Activated naive CD4-positive, alpha-beta T cell treated with anti-CD3 and anti-CD28 coated beads, Interleukin-2, amount 50 U/mL, for 24 hours (primary cell): ENCODE results near the gene FAM53B.

Source experiments
- H3K27ac Mint-ChIP-seq: one replicate; pipeline ENCODE4 v1.8.0; 2021; ENCODE audit warnings: mild to moderate bottlenecking, mixed read lengths
- H3K27me3 Mint-ChIP-seq: one replicate; pipeline ENCODE4 v1.8.0; 2021; ENCODE audit warnings: mixed read lengths
- H3K36me3 Mint-ChIP-seq: one replicate; pipeline ENCODE4 v1.8.0; 2021; ENCODE audit warnings: mixed read lengths
- H3K4me1 Mint-ChIP-seq: one replicate; pipeline ENCODE4 v1.8.0; 2021; ENCODE audit warnings: mixed read lengths
- H3K4me3 Mint-ChIP-seq: one replicate; pipeline ENCODE4 v1.8.0; 2021; ENCODE audit warnings: mild to moderate bottlenecking, mixed read lengths
- H3K9me3 Mint-ChIP-seq: one replicate; pipeline ENCODE4 v1.8.0; 2021; ENCODE audit warnings: mixed read lengths

Gene FAM53B

DNA sequence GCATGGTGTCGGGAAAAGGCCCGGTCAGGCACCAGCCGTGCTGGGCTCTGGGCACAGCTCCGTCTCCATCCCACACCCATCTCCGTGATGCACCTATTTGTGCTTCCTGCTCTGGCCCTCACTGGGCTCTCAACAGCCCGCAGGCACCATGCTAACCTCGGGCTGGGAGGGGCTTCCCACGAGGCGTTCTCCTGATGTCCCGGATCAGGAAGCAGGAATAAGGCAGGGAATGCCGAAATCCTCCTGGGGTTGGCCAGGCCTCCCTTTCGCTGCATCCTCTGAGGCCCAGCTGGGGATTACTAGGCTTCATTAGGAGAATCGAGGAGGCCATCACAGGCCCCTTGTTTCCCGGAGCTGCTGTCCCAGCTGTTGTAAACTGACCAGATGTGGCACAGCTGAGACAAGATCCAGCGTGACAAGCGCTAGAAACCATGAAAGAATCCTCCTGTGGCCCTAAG, 72.0 kb downstream of the FAM53B start:
- no peak overlapping the region for H3K27ac Mint-ChIP-seq
- H3K4me1 Mint-ChIP-seq: peaks cover 93% of the 10 kb centered on the region
- peaks cover 2% of the 10 kb centered on the region for H3K36me3 Mint-ChIP-seq
- no peaks in the 10 kb centered on the region for H3K9me3 Mint-ChIP-seq
- no peaks in the 10 kb centered on the region for H3K27me3 Mint-ChIP-seq
- peak overlapping the region; percentile 19 for H3K4me3 Mint-ChIP-seq

DNA sequence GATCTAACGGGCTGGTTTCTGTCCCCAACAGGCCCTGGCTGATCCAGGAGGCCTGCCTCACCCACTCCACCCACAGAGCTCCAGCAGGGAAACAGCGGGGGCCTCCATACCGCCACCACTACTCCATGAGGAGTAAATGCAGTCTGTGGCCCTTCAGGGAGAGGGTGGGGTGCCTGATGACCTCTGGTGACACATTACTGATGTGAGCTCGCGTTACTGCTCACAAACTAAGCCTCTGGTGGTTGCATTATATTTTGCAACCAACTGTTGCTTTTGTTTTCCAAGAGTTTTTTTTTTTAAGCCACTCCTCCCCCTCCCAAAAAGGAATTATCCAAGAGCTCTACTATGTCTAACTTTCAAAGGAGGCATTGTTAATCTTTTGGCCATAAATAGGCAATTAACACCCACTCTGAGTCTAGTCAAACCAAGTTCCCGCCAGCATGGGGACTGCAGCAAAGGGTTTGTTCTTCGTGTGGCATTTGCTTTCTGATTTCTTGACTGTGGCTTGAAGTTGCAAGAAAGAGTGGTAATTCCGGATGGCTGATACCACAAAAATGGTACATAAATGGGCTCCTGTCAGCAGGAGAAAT, 72.6 kb downstream of the FAM53B start:
- H3K4me3 Mint-ChIP-seq: peak overlapping the region; percentile 49
- H3K4me1 Mint-ChIP-seq: peaks cover 87% of the 10 kb centered on the region
- no peaks in the 10 kb centered on the region for H3K9me3 Mint-ChIP-seq
- H3K36me3 Mint-ChIP-seq: peaks cover 2% of the 10 kb centered on the region
- peak overlapping the region; percentile 89 for H3K27ac Mint-ChIP-seq
- H3K27me3 Mint-ChIP-seq: no peaks in the 10 kb centered on the region

DNA sequence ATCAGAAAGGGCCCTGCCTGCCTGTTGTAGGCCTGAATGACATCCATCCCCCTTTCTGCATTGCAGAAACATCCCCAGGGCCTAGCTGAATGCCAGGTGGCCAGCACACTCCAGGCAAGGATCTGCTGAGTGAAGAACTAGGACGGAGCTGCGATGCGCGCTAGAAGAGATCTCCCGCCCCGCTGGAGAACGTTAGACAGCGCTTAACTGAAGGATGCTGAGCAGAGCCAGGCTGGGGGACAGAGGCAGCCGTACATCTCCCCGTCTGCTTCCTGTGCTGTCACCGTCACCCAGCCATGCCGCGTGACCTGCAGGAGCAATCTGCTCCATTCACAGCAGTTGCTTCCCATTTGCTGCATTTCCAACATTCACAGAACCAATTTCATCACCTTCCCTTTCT, 73.3 kb downstream of the FAM53B start:
- H3K9me3 Mint-ChIP-seq: no peaks in the 10 kb centered on the region
- H3K36me3 Mint-ChIP-seq: peaks cover 2% of the 10 kb centered on the region
- H3K4me3 Mint-ChIP-seq: peak overlapping the region; percentile 49
- H3K27ac Mint-ChIP-seq: peak overlapping the region; percentile 89
- peaks cover 79% of the 10 kb centered on the region for H3K4me1 Mint-ChIP-seq
- no peaks in the 10 kb centered on the region for H3K27me3 Mint-ChIP-seq

DNA sequence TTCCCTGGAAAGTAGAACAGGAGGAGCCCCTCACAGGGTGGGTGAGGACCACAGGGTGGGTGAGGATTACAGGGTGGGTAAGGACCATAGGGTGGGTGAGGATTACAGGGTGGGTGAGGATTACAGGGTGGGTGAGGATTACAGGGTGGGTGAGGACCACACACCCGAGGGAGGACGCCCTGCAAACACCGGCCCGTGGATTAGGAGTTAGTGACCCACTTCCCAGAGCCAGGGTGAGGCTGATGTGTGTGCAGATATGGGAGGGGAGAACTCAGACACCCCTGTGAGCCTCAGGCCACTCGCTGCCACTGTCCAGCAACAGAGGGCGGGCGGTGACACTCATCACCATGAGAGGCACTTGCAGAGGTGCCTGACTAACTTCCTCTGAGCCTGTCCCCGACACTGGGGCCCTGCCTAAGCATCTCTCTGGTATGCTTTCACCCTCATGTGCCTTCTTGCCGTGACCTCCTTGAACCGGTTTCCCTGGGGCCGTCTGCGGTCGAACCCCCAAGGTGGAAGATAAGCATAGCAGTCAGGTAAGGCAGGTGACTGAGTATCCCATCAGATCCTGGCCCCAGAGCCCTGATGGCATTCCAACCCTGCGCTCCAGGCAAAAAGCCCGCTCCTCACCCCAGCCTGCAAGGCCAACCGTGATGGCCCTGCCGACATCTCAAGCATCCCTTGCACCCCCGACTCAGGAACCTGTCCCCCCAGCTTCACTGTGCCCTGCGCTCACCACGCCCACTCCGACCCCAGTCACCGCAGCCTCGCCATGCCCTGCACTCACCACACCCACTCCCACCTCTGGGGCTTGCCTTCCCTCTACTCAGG, 74.1 kb downstream of the FAM53B start:
- H3K27ac Mint-ChIP-seq: peak overlapping the region; percentile 89
- H3K4me1 Mint-ChIP-seq: peaks cover 77% of the 10 kb centered on the region
- H3K4me3 Mint-ChIP-seq: peak overlapping the region; percentile 49
- peaks cover 2% of the 10 kb centered on the region for H3K36me3 Mint-ChIP-seq
- no peaks in the 10 kb centered on the region for H3K27me3 Mint-ChIP-seq
- no peaks in the 10 kb centered on the region for H3K9me3 Mint-ChIP-seq

DNA sequence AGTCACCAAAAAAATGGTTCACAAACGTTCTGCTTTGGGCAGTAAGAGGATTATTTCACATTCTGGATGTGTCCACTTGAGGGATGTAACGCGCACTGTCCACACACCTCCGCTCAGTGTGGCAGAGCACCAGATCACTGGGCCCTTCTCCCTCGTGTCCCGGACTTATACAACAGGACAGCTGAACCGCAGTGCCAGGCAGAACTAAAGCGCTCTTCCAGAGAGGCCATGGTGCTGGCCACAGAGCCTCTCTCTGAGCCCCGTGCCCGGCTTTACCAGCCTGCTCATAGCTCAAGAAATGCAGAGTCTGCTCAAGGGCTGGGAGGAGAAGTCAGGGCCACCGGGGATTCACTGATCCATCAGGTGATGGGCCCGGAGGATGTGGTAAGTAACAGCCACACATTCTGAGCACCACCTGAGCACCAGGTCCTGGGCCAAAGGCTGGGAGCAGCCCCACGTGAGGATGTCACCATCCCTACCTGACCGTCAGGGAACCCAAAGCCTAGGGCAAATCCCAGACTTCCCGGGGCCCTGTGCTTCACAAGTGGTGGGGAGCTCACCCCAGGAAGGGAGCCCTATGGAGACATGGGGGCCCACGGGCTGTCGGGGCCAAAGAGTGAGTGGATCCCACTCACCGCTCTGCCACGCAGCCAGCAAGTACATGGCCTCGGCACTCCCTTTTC, 74.9 kb downstream of the FAM53B start:
- H3K27me3 Mint-ChIP-seq: no peaks in the 10 kb centered on the region
- H3K36me3 Mint-ChIP-seq: no peaks in the 10 kb centered on the region
- peak overlapping the region; percentile 30 for H3K4me3 Mint-ChIP-seq
- H3K27ac Mint-ChIP-seq: no peak overlapping the region
- H3K9me3 Mint-ChIP-seq: no peaks in the 10 kb centered on the region
- peaks cover 70% of the 10 kb centered on the region for H3K4me1 Mint-ChIP-seq

DNA sequence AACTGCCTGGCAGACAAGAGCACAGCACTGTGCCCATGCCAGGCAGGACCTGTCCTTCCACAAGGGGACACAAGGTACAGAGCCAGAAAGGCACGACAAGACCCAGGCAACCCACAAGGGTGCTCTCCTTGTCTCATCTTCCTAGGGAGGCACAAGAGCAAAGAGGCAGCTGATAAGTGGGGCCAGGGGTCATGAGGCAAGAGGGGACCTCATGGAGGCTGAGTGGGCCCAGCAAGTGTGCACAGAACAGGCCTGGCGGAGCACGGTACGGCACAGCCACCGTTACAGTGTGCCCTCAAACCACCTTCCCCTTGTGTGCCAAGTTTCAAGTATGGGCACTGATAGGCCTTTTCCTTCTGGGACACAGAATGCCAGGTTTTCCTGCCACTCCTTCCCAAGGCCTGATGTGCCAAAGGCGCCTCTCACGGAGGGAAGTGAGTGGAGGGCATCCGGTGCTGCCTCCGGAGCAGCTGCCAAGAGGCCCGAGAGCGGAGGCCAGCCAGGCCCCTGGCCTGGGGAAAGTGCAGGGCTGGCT, 75.6 kb downstream of the FAM53B start:
- Mint-ChIP-seq H3K4me3 (no peak overlapping the region), H3K9me3 (no peaks in the 10 kb centered on the region), H3K27me3 (no peaks in the 10 kb centered on the region), H3K27ac (no peak overlapping the region), H3K36me3 (no peaks in the 10 kb centered on the region), H3K4me1 (peaks cover 63% of the 10 kb centered on the region)

DNA sequence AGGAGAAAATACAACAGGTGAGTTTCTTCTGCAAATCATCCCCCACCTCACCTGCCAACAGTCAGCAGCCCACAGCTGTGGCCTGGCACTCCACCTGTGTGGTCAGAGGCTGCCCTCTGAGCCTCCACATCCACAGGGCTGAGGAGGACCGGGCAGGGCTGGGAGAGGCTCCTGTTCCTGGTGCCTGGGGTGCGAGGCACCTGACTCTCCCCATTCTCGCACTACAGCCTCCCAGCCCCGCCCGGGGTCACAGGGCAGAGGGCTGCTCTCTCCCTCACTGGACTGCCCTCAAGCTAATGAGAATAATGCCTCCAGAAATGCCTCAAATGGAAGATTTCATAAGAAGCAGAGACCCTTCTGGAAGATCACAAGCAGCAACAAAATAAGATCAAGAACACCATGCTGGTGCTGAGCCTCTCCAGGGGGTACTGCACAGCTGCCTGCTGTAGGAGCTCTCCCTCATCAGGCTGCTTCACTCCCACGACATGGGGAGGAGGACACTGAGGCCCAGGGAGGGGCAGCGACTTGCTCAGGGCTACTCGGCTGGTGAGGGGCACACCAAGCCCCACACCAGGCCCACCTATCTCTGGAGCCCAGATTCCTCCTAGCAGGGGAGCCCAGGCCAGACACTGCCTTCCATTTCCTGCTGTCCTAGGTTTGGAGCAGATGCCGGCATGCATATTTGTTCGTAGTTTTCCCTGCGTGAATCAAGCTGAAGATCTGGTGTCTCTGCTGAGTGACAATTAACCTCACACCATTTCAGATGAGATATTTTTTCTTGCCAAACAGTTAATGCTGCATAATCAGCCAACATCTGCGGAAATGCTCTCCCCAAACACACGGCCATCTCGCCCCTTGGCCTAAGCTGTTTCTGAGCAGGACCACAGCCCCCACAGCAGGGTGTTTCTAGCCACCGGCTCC, 76.5 kb downstream of the FAM53B start:
- H3K4me3 Mint-ChIP-seq: no peak overlapping the region
- H3K4me1 Mint-ChIP-seq: peaks cover 54% of the 10 kb centered on the region
- no peaks in the 10 kb centered on the region for H3K36me3 Mint-ChIP-seq
- no peaks in the 10 kb centered on the region for H3K27me3 Mint-ChIP-seq
- no peaks in the 10 kb centered on the region for H3K9me3 Mint-ChIP-seq
- H3K27ac Mint-ChIP-seq: no peak overlapping the region

DNA sequence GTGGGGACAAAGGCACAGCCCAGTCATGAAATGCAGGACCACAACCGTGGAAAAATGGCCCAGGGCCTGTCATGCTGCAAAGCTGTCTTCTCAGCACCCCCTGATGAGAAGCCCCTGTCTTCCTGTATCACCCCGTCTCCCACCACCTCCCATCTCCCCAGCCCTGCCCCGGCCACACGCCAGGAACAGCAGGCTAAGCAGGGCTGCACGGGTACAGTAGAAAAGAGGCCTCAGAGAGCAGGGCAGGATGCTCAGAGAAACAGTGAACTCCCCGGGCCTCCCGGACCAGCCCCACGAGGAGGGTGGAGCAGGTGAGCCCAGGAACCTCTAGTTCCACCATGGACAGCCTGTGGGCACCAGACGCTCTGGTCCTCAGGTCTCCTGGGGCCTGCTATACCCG, 77.7 kb downstream of the FAM53B start:
- H3K4me3 Mint-ChIP-seq: no peak overlapping the region
- no peaks in the 10 kb centered on the region for H3K9me3 Mint-ChIP-seq
- no peaks in the 10 kb centered on the region for H3K27me3 Mint-ChIP-seq
- no peak overlapping the region for H3K27ac Mint-ChIP-seq
- no peaks in the 10 kb centered on the region for H3K36me3 Mint-ChIP-seq
- peaks cover 45% of the 10 kb centered on the region for H3K4me1 Mint-ChIP-seq

DNA sequence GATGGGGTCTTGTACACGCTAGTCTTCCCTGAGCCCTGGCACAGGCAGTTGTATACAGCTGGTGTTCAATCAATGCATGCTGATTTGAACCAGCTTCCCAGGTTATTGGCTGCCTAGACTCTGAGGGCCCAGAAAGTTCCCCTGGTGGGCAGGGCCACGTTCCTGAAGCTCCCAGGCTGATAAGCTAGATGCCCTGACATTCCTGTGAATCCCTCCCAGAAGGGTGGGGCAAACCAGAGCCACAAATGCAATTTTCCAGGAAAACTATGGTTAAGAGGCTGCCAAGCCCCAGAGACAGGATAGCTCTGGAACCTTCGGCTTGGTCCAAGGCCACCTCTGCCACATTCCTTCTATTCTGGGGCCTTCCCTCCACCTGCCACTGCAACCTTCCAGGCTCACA, 78.2 kb downstream of the FAM53B start:
- peaks cover 45% of the 10 kb centered on the region for H3K4me1 Mint-ChIP-seq
- H3K36me3 Mint-ChIP-seq: no peaks in the 10 kb centered on the region
- no peak overlapping the region for H3K4me3 Mint-ChIP-seq
- H3K27ac Mint-ChIP-seq: no peak overlapping the region
- no peaks in the 10 kb centered on the region for H3K27me3 Mint-ChIP-seq
- no peaks in the 10 kb centered on the region for H3K9me3 Mint-ChIP-seq

DNA sequence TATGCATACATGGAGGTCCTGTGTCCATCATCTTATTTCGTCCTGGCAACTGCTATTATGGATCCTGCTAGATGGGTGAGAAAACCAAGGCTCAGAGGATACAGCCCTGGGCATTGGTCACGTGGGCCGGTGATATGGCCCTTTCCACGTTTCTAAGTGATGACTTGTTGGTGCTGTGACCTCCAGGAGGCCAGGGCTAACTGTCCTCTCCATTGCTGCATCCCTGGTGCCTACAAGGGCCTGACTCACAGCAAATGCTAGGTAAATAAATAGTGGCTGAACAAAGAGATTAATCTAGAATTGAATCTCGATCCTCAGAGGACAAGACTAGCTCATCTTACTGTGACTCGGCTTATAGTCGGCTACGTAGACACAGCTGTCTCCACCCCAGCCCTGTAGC, 78.6 kb downstream of the FAM53B start:
- peak overlapping the region; percentile 13 for H3K27ac Mint-ChIP-seq
- no peaks in the 10 kb centered on the region for H3K27me3 Mint-ChIP-seq
- no peaks in the 10 kb centered on the region for H3K36me3 Mint-ChIP-seq
- no peak overlapping the region for H3K4me3 Mint-ChIP-seq
- peaks cover 42% of the 10 kb centered on the region for H3K4me1 Mint-ChIP-seq
- H3K9me3 Mint-ChIP-seq: no peaks in the 10 kb centered on the region

DNA sequence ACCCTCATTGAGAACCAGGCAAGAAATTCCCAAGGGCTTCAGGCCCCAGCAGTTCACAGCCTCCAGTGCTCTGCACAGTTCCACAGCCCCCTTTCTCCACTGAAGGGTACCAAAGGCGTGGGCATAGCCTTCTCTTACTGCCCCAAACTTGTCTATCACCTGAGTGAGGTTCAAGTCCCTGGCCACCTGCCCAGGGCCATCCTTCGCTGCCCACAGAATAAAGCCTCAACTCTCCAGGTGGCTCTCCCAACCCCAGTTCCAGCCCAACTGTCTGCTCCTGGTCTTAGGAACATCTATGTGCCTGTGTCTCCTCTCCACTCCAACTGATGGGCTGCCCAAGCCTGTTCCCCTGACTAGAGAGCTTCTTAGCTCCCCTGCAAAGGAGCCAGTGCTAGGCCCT, 79.1 kb downstream of the FAM53B start:
- no peak overlapping the region for H3K4me3 Mint-ChIP-seq
- no peak overlapping the region for H3K27ac Mint-ChIP-seq
- no peaks in the 10 kb centered on the region for H3K36me3 Mint-ChIP-seq
- H3K4me1 Mint-ChIP-seq: peaks cover 42% of the 10 kb centered on the region
- H3K9me3 Mint-ChIP-seq: no peaks in the 10 kb centered on the region
- H3K27me3 Mint-ChIP-seq: no peaks in the 10 kb centered on the region

DNA sequence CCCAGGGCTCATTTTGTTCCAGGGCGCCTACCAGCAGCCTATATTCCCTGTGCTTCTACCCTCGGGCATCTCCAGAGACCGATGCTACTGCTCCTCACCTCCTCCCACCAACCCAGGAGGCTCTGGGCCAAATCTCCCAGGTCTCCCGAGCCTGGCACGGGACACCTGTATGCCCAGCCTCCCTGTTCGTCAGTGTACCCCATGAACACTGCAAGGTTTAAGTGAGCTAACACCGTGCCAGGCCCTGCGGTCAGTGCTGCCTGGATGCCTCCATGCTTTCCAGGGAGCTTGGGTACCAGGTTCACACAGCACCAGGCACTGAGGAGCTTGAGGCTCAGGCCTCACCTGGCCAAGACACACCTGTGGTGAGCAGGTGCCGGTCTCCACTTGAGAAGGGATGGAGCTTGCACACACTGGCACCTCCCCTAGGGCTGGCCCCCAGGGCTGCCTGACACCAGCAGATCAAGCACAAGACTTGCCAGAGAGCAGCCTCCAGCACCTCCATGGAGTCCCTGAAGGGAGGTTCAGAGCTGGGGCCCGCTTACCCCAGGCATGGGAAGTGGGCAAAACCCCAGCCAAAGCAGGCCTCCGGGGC, 80.3 kb downstream of the FAM53B start:
- H3K27ac Mint-ChIP-seq: no peak overlapping the region
- H3K27me3 Mint-ChIP-seq: no peaks in the 10 kb centered on the region
- H3K4me3 Mint-ChIP-seq: no peak overlapping the region
- no peaks in the 10 kb centered on the region for H3K9me3 Mint-ChIP-seq
- no peaks in the 10 kb centered on the region for H3K36me3 Mint-ChIP-seq
- peaks cover 45% of the 10 kb centered on the region for H3K4me1 Mint-ChIP-seq

DNA sequence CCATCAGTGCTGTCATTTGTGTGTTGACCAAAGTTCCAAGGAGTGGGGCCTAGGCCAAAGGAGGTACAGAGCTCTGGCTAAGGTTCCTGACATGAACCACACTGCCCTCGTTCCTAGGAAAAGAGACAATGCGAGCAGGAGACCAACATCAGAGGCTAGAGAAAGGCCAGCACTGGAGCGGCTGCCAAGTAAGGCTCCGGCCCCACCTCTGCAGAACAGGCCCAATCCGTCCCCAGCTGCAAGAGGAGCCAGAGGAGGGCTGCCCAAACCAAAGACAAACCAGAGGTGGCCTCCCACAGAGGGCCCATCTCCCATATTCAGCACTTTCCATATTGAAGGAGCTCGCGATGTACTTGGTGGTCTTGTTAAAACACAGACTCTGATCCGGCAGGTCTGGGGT, 81.0 kb downstream of the FAM53B start:
- no peaks in the 10 kb centered on the region for H3K9me3 Mint-ChIP-seq
- no peaks in the 10 kb centered on the region for H3K27me3 Mint-ChIP-seq
- no peak overlapping the region for H3K27ac Mint-ChIP-seq
- H3K4me1 Mint-ChIP-seq: peaks cover 49% of the 10 kb centered on the region
- H3K36me3 Mint-ChIP-seq: no peaks in the 10 kb centered on the region
- no peak overlapping the region for H3K4me3 Mint-ChIP-seq

DNA sequence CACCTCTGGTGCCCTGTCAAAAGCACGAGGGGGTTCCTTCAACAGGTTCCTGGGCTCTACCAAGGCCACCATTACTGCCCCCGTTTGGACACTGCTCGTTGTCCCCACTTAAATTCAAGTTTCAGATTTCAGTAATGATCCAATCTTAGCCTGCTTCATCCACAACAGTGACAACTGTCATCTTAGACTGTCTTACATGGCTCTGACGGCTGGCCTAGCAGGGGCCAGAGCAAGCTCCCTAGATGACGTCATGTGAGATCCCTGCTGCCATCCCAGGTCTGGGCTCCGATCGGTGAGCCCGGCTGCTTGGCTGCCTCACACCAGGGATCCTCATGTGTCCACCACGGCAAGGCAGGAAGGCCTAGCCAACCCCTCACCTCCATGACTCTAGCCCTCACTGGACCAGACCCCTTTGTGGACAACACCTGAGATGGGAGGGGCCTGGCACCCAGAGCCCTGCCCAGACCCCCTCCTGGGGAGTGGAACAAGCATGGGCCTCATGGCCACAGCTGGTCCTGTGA, 82.5 kb downstream of the FAM53B start:
- Mint-ChIP-seq H3K27ac (no peak overlapping the region), H3K36me3 (no peaks in the 10 kb centered on the region), H3K4me3 (no peak overlapping the region), H3K27me3 (no peaks in the 10 kb centered on the region), H3K4me1 (peaks cover 51% of the 10 kb centered on the region), H3K9me3 (no peaks in the 10 kb centered on the region)
